A549 (cell line): ENCODE data around the gene SLC24A3.

Experiments used
- CTCF ChIP-seq: fragments of >200 bp; sonication (Bioruptor Twin); formaldehyde crosslinking; IDR thresholded peaks from 3 replicates; pipeline ENCODE4 v1.5.1; 2016
- FOXS1 ChIP-seq: fragments of 250-450 bp; sonication (Bioruptor Pico); IDR thresholded peaks from 2 replicates; pipeline ENCODE4 v1.5.0; 2020; ENCODE audit warnings: mild to moderate bottlenecking, moderate library complexity
- JUN ChIP-seq, 2 experiments: fragments of >200 bp; sonication (Bioruptor Twin); formaldehyde crosslinking; IDR thresholded peaks; 2 replicates in 1 of 2; 3 replicates in 1 of 2; pipeline ENCODE4 v1.6.1; 2016 to 2017
- POLR2A ChIP-seq: IDR thresholded peaks from 2 replicates; pipeline ENCODE4 v1.6.1; 2012; ENCODE audit warnings: mild to moderate bottlenecking, low read length
- RCOR1 ChIP-seq: fragments of 150-350 bp; IDR thresholded peaks from 2 replicates; pipeline ENCODE4 v1.6.1; 2014; ENCODE audit warnings: antibody characterized with exemption, low read length, low read depth
- RFX5 ChIP-seq: fragments of 450-650 bp; IDR thresholded peaks from 2 replicates; pipeline ENCODE4 v1.7.1; 2014; ENCODE audit warnings: antibody characterized with exemption, mild to moderate bottlenecking, moderate library complexity
- TF ChIP-seq, protein P1 (sequence below): fragments of 200-600 bp; sonication (generic); IDR thresholded peaks from 2 replicates; pipeline ENCODE4 v1.6.1; 2016; ENCODE audit warnings: antibody characterized with exemption, mild to moderate bottlenecking, moderate library complexity
- TF ChIP-seq, protein P2 (sequence below): fragments of 450-650 bp; IDR thresholded peaks from 2 replicates; pipeline ENCODE4 v1.6.1; 2014; ENCODE audit warnings: antibody characterized with exemption

DNA sequence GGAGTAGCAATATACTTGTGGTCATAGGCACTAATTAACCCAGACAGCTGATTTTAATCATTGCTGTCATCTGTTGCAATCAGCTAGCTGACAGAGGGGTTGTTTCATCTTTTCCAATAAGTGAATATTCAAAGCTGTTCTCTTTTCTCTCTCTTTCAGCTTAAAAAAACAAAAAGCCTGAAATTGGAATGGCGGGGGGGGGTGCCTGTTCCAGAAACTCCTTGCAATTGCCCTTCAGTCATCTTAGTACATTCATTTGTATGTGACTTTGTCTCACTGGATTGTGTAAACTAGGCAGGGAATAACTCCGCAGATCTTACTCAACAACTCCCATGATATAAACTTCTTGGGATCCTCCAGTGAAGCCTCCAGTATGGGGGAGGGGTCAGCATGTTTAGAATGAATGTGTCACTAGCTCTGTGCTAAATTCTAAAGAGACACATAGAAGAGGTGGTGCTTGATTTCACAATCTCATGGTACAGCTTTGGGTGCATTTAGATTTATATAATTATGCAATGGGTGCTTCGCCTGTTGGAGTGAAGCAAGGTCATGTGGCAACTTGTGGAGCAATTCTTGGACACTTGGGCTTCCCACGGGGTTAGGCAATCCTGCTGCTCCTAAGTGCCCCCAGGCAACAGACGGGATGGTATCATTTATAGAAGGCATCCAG is 40.1 kb downstream of the SLC24A3 start:
- TF ChIP-seq RCOR1 (no peak), CTCF (no peak), RFX5 (no peak), JUN (IDR thresholded peaks at IDR 0.05) (no peak), FOXS1 (CRISPR knock-in tag) (no peak), POLR2A (no peak)
- TF ChIP-seq, protein P1, sequence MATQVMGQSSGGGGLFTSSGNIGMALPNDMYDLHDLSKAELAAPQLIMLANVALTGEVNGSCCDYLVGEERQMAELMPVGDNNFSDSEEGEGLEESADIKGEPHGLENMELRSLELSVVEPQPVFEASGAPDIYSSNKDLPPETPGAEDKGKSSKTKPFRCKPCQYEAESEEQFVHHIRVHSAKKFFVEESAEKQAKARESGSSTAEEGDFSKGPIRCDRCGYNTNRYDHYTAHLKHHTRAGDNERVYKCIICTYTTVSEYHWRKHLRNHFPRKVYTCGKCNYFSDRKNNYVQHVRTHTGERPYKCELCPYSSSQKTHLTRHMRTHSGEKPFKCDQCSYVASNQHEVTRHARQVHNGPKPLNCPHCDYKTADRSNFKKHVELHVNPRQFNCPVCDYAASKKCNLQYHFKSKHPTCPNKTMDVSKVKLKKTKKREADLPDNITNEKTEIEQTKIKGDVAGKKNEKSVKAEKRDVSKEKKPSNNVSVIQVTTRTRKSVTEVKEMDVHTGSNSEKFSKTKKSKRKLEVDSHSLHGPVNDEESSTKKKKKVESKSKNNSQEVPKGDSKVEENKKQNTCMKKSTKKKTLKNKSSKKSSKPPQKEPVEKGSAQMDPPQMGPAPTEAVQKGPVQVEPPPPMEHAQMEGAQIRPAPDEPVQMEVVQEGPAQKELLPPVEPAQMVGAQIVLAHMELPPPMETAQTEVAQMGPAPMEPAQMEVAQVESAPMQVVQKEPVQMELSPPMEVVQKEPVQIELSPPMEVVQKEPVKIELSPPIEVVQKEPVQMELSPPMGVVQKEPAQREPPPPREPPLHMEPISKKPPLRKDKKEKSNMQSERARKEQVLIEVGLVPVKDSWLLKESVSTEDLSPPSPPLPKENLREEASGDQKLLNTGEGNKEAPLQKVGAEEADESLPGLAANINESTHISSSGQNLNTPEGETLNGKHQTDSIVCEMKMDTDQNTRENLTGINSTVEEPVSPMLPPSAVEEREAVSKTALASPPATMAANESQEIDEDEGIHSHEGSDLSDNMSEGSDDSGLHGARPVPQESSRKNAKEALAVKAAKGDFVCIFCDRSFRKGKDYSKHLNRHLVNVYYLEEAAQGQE, result no peak
- TF ChIP-seq, protein P2, sequence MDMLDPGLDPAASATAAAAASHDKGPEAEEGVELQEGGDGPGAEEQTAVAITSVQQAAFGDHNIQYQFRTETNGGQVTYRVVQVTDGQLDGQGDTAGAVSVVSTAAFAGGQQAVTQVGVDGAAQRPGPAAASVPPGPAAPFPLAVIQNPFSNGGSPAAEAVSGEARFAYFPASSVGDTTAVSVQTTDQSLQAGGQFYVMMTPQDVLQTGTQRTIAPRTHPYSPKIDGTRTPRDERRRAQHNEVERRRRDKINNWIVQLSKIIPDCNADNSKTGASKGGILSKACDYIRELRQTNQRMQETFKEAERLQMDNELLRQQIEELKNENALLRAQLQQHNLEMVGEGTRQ, result no peak
